Astrocyte of the spinal cord (primary cell): ENCODE measurements around the gene KRT79.
A peak's percentile ranks its signal among the peaks of the same experiment; 100 is the strongest.

ENCODE experiments used
- DNase-seq: peaks from one replicate; pipeline ENCODE4 v3.0.0; 2011; ENCODE audit warnings: low read depth, low spot score
- H3K4me3 ChIP-seq: 2 replicates; pipeline ENCODE4 v1.5.1; 2011; ENCODE audit warnings: low read depth, mild to moderate bottlenecking, low read length, moderate library complexity
- in situ Hi-C: cut with HindIII; loops from 2 replicates; pipeline ENCODE4 v1.10.0; 2017; ENCODE audit warnings: low sequenced_read_pairs
- TF ChIP-seq, protein P1 (sequence below): IDR thresholded peaks from 2 replicates; pipeline ENCODE4 v1.5.1; 2012; ENCODE audit warnings: low read depth, mild to moderate bottlenecking, low read length, inconsistent platforms

KRT79 gene

DNA sequence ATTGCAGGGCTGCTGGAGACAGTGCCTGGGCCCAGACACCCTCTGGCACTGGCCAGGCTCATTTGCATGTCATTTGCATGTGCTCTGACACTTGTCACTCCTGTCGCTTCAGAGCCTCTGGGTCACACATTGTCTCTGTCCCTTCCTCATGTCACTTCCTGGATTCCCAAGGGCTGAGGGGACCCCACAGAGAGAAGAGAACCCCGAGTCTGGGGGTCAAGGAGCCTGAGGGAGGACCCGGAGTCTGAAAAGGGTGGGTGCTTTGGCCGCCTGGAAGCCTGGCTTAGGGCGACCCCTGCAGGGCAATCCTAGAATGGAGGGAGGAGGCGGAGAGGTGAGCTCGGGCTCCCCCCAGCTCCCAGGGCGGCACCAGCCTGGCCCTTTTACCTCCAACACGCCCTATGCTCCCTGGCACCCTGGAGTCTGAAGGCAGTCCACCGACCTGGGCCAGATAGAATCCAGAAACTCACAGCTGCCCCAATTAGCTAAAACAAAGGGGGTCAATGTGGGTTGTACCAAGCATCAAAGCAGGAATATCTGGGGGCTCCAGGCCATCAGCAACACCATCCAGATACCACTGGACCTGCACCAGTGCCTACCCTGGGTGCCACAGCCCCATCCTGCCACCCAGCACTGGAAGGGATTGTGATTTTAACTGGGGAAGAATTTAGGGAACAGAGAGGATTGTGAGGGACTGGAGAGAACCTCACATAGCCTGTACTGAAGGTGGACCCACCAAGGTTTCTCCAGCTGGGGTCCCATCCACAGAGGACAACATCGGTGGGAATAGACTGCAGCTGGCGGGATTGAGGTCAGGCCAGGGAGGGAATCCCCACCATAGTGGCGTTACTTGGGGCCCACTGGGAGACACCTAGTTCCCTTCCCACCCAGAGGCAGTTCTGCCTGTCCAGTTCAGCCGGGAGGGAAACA is 36.5 kb upstream of the KRT79 start:
- in situ Hi-C loops: no loop called here
- TF ChIP-seq, protein P1, sequence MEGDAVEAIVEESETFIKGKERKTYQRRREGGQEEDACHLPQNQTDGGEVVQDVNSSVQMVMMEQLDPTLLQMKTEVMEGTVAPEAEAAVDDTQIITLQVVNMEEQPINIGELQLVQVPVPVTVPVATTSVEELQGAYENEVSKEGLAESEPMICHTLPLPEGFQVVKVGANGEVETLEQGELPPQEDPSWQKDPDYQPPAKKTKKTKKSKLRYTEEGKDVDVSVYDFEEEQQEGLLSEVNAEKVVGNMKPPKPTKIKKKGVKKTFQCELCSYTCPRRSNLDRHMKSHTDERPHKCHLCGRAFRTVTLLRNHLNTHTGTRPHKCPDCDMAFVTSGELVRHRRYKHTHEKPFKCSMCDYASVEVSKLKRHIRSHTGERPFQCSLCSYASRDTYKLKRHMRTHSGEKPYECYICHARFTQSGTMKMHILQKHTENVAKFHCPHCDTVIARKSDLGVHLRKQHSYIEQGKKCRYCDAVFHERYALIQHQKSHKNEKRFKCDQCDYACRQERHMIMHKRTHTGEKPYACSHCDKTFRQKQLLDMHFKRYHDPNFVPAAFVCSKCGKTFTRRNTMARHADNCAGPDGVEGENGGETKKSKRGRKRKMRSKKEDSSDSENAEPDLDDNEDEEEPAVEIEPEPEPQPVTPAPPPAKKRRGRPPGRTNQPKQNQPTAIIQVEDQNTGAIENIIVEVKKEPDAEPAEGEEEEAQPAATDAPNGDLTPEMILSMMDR: peak; percentile 77
- DNase-seq: peak; percentile 29
- no peak overlapping the region for H3K4me3 ChIP-seq

DNA sequence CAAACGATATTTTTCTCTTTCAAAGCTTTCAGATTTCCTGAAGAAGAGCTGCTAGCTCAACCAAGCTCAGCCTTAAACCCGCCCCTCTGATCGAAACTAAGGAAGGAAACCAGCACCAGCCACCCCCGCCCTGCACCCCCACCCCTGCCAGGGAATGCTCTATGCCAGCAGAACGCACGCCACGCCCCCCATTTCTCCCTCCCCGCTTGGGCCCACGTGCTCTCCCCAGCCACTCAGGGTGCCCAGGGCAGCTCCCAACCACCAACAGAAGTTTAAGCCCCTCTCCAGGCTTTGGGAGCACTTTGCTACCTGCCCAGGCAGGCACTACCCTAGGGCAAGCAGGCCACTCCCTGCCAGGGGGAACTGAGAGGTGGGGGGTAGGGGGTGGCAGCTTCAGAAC is 33.5 kb upstream of the KRT79 start:
- no peak overlapping the region for H3K4me3 ChIP-seq
- TF ChIP-seq, protein P1: no peak
- no peak for DNase-seq
- in situ Hi-C loops: no loop called here

DNA sequence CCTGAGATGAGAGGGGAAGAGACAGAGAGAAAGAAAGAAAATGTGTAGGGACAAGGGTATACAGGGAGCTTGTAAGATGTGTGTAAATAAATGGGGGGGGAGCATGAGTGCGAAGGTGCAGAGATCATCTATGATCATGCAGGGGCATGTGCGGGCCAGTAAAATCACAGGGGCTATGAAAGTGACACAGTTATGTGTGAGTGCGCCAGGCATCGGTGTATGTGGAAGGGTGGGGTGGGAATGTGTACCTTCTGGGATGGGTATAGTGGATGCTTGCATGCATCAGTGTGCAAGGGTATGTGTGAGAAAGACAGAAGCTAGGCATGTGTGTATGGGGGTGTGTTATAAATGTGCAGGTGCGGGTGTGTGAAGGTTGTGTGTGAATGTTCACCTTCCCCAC is 33.0 kb upstream of the KRT79 start:
- in situ Hi-C loops: no loop called here
- no peak overlapping the region for H3K4me3 ChIP-seq
- no peak for DNase-seq
- TF ChIP-seq, protein P1: no peak

DNA sequence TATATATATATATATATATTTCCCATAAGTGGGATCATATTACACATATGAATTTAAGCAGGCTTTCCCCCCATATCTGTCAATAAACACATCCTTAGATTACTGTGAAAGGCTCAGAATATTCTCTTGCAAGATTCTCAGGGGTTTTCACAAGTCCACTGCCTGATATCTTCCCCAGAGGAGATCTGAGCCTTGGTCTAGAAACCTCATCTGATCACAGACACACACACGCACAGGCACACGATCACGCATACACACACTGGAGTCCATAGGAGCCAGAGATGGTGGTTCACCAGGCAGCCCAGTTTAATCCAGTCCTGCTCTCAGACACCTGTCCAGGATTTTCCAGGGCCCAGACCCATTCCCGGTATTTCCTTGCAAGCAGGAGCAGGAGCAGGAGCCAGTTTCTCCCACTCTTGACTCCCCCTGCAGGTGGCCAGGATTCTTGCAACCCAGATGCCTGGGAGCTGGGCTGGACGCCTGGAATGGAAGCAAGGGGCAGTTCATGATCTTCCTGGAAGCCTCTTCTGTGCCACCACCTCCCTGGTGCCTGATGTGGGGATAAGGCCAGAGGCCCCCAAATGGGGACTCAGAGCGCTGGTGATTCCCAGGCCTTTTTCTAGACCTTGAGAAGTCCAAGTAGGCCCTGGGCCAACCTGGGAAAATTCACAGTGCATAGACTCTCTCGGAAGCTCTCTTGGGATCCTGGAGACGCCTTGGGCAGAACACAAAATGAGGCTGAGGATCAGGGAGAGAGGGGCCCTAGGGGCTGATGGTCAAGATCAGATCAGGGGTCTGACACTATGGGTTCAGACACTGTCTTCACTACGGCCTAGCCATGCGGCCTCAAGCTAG is 31.2 kb upstream of the KRT79 start:
- peak; percentile 66 for DNase-seq
- in situ Hi-C loops: no loop called here

DNA sequence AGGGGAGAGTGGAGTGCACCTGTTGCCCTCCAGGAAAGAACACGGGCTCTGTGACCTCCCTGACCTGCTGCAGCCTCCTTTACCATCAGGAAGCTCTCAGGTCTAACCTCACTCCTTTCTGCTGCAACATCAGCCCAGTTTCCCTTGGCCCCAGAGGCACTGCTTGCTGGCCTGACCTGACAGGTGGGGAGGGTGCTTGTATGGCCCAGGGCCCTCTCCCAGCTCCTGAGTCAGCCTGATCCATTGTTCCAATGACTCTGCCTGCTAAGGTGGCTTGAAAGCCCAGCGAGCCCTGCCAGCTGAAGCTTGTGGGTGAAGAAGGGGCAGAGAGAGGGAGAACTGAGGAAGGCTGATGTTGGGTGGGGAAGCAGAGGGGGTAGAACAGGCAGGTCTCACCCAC is 27.9 kb upstream of the KRT79 start:
- DNase-seq: no peak
- TF ChIP-seq, protein P1: no peak
- in situ Hi-C loops: no loop called here
- H3K4me3 ChIP-seq: no peak overlapping the region

More for the DNA sequence above, 31.2 kb upstream of the KRT79 start:
- no peak overlapping the region for H3K4me3 ChIP-seq
- TF ChIP-seq, protein P1: peak; percentile 95

DNA sequence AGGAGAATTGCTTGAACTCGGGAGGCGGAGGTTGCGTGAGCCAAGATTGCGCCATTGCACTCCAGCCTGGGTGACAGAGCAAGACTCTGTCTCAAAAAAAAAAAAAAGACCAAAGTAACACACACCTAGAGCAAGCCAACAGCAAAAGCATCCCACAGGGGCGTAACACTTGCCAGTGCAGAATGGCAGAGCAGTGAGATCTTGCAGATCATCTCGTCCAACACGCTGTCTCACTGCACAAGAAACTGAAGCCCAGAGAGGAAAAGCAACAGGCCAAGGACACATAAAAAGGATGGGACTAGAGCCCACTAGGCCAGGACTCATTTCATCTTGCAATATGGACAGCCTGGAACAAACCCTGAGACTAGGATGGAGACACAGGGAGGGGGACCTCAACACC is 27.4 kb upstream of the KRT79 start:
- DNase-seq: no peak
- H3K4me3 ChIP-seq: no peak overlapping the region

More for the DNA sequence above, 27.4 kb upstream of the KRT79 start:
- TF ChIP-seq, protein P1: no peak
- in situ Hi-C loops: no loop called here
